OCI-LY1 (cell line): ENCODE measurements around the gene CDC25B.
A peak's percentile ranks its signal among the peaks of the same experiment; 100 is the strongest.

Experiments used
- H2AFZ ChIP-seq: fragments of 200-600 bp; sonication (generic), shearing (Covaris generic); 2 replicates; pipeline ENCODE4 v1.6.0; 2014; ENCODE audit warnings: antibody characterized with exemption, mild to moderate bottlenecking, low read length
- H3F3A ChIP-seq: fragments of 200-600 bp; sonication (generic), shearing (Covaris generic); 2 replicates; pipeline ENCODE4 v1.6.0; 2014; ENCODE audit warnings: mild to moderate bottlenecking, antibody characterized with exemption, low read length, moderate library complexity; ENCODE audit not compliant: insufficient read depth
- H3K27ac ChIP-seq: fragments of 200-600 bp; sonication (generic); 2 replicates; pipeline ENCODE4 v1.5.1; 2014; ENCODE audit warnings: low read length, mixed run types, mild to moderate bottlenecking, low read depth; ENCODE audit not compliant: poor library complexity, severe bottlenecking
- H3K27me3 ChIP-seq: fragments of 200-600 bp; sonication (generic); 2 replicates; pipeline ENCODE4 v1.6.0; 2014; ENCODE audit warnings: antibody characterized with exemption, mild to moderate bottlenecking, low read length, moderate library complexity; ENCODE audit not compliant: insufficient read depth
- H3K36me3 ChIP-seq: fragments of 200-600 bp; sonication (generic); 2 replicates; pipeline ENCODE4 v1.6.1; 2014; ENCODE audit warnings: mild to moderate bottlenecking, antibody characterized with exemption, low read length, moderate library complexity, mixed read lengths; ENCODE audit not compliant: insufficient read depth
- H3K4me1 ChIP-seq: fragments of 200-600 bp; sonication (generic); 2 replicates; pipeline ENCODE4 v1.5.1; 2014; ENCODE audit warnings: mild to moderate bottlenecking, low read length, moderate library complexity; ENCODE audit not compliant: insufficient read depth, severe bottlenecking
- H3K4me2 ChIP-seq: fragments of 200-600 bp; sonication (generic), shearing (Covaris generic); 2 replicates; pipeline ENCODE4 v1.6.1; 2014; ENCODE audit warnings: low read length
- H3K4me3 ChIP-seq: fragments of 200-600 bp; sonication (generic); 2 replicates; pipeline ENCODE4 v1.5.1; 2014; ENCODE audit warnings: low read length, low read depth, mild to moderate bottlenecking, mixed read lengths; ENCODE audit not compliant: poor library complexity, severe bottlenecking
- H3K79me2 ChIP-seq: fragments of 200-600 bp; shearing (Covaris generic); 2 replicates; pipeline ENCODE4 v1.6.1; 2016; ENCODE audit warnings: mixed run types, low read length, mixed read lengths; ENCODE audit not compliant: insufficient read depth
- H3K9ac ChIP-seq: fragments of 200-600 bp; sonication (generic), shearing (Covaris generic); 2 replicates; pipeline ENCODE4 v1.6.1; 2014; ENCODE audit warnings: mild to moderate bottlenecking, low read length, mixed read lengths
- H3K9me2 ChIP-seq: fragments of 200-600 bp; sonication (generic), shearing (Covaris generic); 2 replicates; pipeline ENCODE4 v1.6.1; 2014; ENCODE audit warnings: low read depth, mild to moderate bottlenecking, low read length, mixed read lengths
- H3K9me3 ChIP-seq: fragments of 200-600 bp; shearing (Covaris generic); 2 replicates; pipeline ENCODE4 v1.6.1; 2014; ENCODE audit warnings: low read length, mixed read lengths
- H4K20me1 ChIP-seq: fragments of 200-600 bp; sonication (generic), shearing (Covaris generic); 2 replicates; pipeline ENCODE4 v1.6.0; 2016; ENCODE audit warnings: mild to moderate bottlenecking, low read length; ENCODE audit not compliant: insufficient read depth
- CTCF ChIP-seq: fragments of 200-600 bp; sonication (generic), shearing (Covaris generic); IDR thresholded peaks from 2 replicates; pipeline ENCODE4 v1.5.1; 2017; ENCODE audit warnings: mild to moderate bottlenecking, antibody characterized with exemption, low read length, moderate library complexity, mixed read lengths
- EZH2 ChIP-seq: fragments of 200-600 bp; sonication (generic), shearing (Covaris generic); IDR thresholded peaks from 2 replicates; pipeline ENCODE4 v1.8.0; 2017; ENCODE audit warnings: borderline replicate concordance, mixed run types, mild to moderate bottlenecking, antibody characterized with exemption, low read length, moderate library complexity, mixed read lengths

The CDC25B gene

GRCh38 chr20:3815703-3816315 is 19.7 kb downstream of the CDC25B start:
- Histone ChIP-seq H3K4me1 (peaks cover 39% of the 10 kb centered on the region), H3K9ac (no peak overlapping the region), H3K79me2 (no peaks in the 10 kb centered on the region), H2AFZ (no peak overlapping the region), H3K9me3 (no peaks in the 10 kb centered on the region), H3K27me3 (no peaks in the 10 kb centered on the region; the same call in 1 of the 2 replicates), H3K9me2 (no peaks in the 10 kb centered on the region), H3F3A (no peaks in the 10 kb centered on the region), H3K4me2 (no peak overlapping the region), H3K4me3 (no peak overlapping the region), H3K27ac (no peak overlapping the region), H3K36me3 (no peaks in the 10 kb centered on the region), H4K20me1 (no peaks in the 10 kb centered on the region)
- TF ChIP-seq CTCF (no peak), EZH2 (no peak)

- H3F3A ChIP-seq, result no peaks in the 10 kb centered on the region
- H2AFZ ChIP-seq, result no peak overlapping the region
- TF ChIP-seq CTCF (peak; percentile 65), EZH2 (no peak)
- H3K4me1 ChIP-seq, result peaks cover 32% of the 10 kb centered on the region
- H3K4me2 ChIP-seq, result no peak overlapping the region; the same call in 1 of the 2 replicates
- no peaks in the 10 kb centered on the region for H3K79me2 ChIP-seq
- no peaks in the 10 kb centered on the region; the same call in 1 of the 2 replicates for H3K27me3 ChIP-seq
- no peaks in the 10 kb centered on the region for H3K9me2 ChIP-seq
- H3K27ac ChIP-seq, result no peak overlapping the region
- peaks cover 11% of the 10 kb centered on the region; the same call in 1 of the 2 replicates for H3K36me3 ChIP-seq
- no peaks in the 10 kb centered on the region for H3K9me3 ChIP-seq
- H4K20me1 ChIP-seq, result no peaks in the 10 kb centered on the region
- H3K4me3 ChIP-seq, result no peak overlapping the region
- H3K9ac ChIP-seq, result no peak overlapping the region; the same call in 1 of the 2 replicates
Measured at GRCh38 chr20:3818155-3819151, 22.3 kb downstream of the CDC25B start.

- Histone ChIP-seq H3K36me3 (peaks cover 16% of the 10 kb centered on the region; the same call in 1 of the 2 replicates), H3K27me3 (no peaks in the 10 kb centered on the region), H3K9me2 (no peaks in the 10 kb centered on the region), H4K20me1 (no peaks in the 10 kb centered on the region), H3K4me2 (peak overlapping the region; percentile 59), H3K4me1 (peaks cover 27% of the 10 kb centered on the region), H3F3A (no peaks in the 10 kb centered on the region), H3K9ac (peak overlapping the region; percentile 72), H3K9me3 (no peaks in the 10 kb centered on the region), H3K27ac (peak overlapping the region; percentile 76), H2AFZ (peak overlapping the region; percentile 96; the same call in 1 of the 2 replicates), H3K4me3 (peak overlapping the region; percentile 62), H3K79me2 (no peaks in the 10 kb centered on the region)
- TF ChIP-seq EZH2, result no peak
- no peak for TF ChIP-seq CTCF
Measured at GRCh38 chr20:3819411-3820047, 23.4 kb downstream of the CDC25B start.
